Activated CD4-positive, alpha-beta T cell treated with anti-CD3 and anti-CD28 coated beads, Interleukin-2, amount 50 U/mL, for 16 hours (primary cell): ENCODE measurements around the gene PRCD.

Experiments used
- DNase-seq: peaks from one replicate; pipeline ENCODE4 v3.0.0-alpha.2; 2020

Gene PRCD

DNA sequence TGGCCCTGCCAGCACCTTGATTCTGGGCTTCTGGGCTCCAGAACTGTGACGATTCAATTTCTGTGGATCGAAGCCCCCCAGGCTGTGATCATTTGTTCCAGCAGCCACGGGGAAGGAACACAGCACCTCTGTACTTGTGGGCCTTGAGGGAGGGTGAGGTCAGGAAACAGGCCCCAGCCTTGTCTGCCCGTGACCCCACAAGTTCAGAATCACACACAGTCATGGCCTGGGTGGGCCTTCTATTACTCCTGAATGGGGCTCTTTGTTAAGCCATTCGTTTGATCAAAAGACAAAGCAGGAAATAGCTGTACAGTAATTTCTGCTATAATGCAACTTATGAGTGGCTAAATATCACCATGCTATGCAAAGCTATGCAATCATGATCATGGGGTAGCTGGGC is 35.7 kb downstream of the PRCD start:
- no peak for DNase-seq

DNA sequence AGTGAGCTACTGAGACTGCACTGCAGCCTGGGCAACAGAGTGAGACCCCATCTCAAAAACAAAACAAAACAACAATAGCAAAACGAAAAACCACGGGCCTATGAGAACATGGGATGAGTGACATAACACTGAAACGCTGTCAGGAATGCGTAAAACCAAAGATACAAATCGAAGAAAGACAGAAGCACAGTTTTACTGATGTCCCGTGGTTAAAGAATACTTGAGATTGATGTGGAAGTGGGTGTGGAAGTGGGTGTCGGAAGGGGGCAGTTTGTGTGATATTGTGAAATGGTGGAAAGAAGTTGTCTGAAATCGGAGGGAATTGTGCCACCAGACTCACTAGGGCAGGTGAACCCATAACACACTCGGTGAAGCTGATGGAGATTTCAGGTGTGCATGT is 36.3 kb downstream of the PRCD start:
- DNase-seq, result no peak

GRCh38 chr17:76577876-76578275 is 38.0 kb downstream of the PRCD start:
- no peak for DNase-seq

DNA sequence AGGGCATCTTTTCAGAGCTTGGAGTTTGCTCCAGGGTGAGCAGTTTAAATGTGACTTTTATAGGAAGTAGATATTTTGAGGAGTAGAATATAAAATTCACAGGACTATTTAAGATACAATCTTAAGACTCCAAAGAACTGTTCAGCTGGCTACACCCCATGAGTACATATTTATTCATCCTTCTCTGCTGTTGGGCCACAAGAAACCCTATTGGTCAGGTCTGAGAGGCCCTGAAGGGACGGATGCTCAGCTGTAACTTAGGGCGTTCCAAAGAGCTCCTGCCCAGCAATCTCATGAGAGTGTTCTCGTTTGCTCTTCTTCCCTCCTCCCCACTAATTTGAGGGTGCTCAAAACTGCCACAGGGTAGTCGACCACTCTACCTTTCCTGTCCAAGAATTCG is 38.5 kb downstream of the PRCD start:
- no peak for DNase-seq

DNA sequence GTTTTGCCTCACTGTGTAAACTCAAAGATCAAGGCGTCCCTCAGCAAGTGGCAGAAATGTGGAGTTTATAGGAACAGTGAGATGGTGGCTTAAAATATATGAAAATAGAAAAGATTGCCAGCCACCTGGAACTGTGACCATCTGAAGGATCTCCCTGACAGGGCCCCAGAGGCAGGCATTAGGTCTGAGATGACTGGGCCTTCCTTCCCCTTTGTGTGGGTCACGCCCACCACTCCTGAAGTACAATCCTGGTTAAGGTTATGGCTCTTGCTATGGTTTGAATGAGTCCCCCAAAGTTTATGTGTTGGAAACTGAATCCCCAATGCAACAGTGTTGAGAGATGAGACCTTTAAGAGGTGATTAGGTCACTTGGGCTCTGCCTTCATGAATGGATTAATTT is 39.4 kb downstream of the PRCD start:
- no peak for DNase-seq

GRCh38 chr17:76581515-76581914 is 41.7 kb downstream of the PRCD start:
- DNase-seq, result no peak

- DNase-seq, result no peak
Measured at GRCh38 chr17:76582660-76583059, 42.8 kb downstream of the PRCD start.

DNA sequence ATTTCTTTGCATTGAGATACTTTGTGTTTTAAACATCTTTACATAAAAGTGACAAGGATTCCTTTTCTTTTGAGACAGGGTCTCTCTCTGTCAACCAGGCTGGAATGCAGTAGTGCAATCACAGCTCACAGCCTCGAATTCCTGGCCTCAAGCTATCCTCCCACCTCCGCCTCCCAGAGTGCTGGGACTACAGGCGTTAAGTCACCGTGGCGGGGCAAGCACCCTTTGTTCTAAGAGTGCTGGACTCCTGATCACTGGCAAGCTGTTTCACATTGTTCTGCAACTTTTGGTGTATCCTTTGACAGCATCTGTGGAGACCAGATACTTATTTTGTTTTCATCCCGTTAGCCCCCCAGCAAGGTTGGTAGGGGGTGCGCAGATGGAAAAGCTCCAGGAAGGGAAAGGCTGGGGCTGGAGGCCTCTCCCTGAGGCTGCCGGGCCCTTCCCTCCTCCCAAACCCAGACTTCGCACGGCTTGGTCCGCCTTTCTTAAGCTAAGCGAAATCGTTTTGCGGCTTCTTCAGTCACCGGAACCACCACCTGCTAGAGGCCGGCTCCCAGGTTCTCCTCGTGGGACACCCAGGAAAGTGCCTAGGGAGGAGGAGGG is 44.7 kb downstream of the PRCD start:
- DNase-seq, result no peak

- no peak for DNase-seq
Measured at GRCh38 chr17:76585033-76585648, 45.3 kb downstream of the PRCD start.

GRCh38 chr17:76585649-76586593 is 46.1 kb downstream of the PRCD start, which contains the start of gene ST6GALNAC2:
ST6GALNAC2 (minus strand) TSS chr17:76585860; CDS start chr17:76585808, 52 bp downstream.
- no peak for DNase-seq

DNA sequence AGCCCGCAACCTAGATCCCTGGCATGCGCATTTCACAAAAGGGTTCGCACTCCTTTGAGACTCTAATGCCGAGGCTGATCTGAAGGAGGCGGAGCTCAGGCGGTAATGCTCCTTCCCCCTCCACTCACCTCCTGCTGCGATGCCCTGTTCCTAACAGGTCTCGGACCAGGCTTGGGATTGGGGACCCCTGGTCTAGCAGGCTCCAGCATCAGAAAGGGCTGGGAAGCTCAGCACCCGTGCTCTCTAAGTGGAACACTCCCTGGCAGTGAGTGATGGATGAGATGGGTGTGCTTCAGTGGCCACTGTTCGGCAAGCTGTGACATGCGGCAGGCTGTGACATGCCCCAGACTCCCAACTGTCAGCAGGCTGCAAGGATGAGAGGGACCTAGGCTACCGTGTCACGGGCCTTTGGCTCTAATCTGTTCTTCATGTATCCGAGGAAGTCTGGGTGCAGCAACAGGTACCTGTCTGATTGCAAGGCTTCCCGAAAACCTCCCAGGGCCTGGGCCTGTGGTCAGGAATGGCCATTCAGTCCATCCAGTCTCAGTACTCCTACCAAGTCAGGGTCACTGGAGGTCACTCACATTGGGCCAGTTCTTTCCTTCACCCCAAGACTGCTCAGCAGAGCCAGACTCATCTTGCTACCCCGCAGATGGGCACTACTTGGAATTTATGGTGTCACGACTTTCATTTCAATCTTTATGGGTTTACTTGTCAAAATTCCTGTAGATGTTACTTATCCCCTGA is 47.1 kb downstream of the PRCD start:
- no peak for DNase-seq

- DNase-seq, result no peak
Measured at GRCh38 chr17:76588182-76588581, 48.3 kb downstream of the PRCD start.

DNA sequence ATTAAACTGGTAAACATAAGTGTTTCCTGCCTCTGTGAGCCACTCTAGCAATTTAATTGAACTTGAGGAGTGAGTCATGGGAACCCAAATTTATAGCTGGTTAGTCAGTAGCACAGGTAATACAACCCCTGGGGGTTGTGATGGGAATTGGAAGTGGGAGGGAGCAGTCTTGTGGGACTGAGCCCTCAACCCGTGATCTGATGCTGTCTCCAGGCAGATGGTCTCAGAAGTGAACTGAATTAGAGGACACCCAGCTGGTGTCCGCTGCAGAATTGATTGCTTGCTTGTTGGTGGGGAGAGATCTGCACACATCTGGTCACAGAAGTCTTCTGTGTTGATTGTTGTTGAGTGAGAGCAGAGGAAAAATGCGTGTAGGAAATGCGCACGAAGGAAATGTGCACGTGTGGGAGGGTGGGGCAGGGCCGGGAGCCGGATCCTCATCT is 53.6 kb downstream of the PRCD start:
- no peak for DNase-seq

GRCh38 chr17:76593959-76594358 is 54.1 kb downstream of the PRCD start:
- no peak for DNase-seq

DNA sequence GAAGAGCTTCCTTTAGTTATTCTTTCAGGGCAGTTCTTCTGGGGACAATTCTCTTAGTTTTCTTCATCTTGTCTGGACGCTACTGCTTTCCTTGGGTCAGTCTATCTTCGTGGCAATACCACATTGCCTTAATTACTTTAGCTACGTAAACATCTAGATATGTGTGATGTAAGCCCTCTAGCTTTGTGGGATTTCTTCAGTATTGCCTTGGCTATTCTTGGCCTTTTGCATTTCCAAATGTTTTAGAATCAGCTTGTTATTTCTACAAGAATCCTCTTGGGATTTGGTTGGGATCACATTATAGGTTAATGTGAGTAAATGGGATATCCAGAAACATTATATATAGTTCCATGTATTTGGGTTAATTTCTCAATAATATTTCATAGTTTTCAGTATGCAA is 54.8 kb downstream of the PRCD start:
- no peak for DNase-seq
